Thyroid gland (tissue), 4 donors: ENCODE data around the gene CWC27.

Source experiments
- POLR2A ChIP-seq, 2 donors: fragments of 450-650 bp; IDR thresholded peaks; one replicate each; pipeline ENCODE4 v1.6.1; 2017; ENCODE audit warnings: antibody characterized with exemption in 2 of 2, mild to moderate bottlenecking in 2 of 2, moderate library complexity in 1 of 2
- TF ChIP-seq, protein P1 (sequence below), 6 experiments: fragments of 200-600 bp in 3 of 6; fragments of 450-650 bp in 3 of 6; sonication (generic) in 3 of 6; IDR thresholded peaks; one replicate each; pipeline ENCODE4 v1.5.1; 2016 to 2019; ENCODE audit warnings: antibody characterized with exemption in 6 of 6, mild to moderate bottlenecking in 2 of 6, inconsistent platforms in 1 of 6, moderate library complexity in 1 of 6

- TF ChIP-seq, protein P1, sequence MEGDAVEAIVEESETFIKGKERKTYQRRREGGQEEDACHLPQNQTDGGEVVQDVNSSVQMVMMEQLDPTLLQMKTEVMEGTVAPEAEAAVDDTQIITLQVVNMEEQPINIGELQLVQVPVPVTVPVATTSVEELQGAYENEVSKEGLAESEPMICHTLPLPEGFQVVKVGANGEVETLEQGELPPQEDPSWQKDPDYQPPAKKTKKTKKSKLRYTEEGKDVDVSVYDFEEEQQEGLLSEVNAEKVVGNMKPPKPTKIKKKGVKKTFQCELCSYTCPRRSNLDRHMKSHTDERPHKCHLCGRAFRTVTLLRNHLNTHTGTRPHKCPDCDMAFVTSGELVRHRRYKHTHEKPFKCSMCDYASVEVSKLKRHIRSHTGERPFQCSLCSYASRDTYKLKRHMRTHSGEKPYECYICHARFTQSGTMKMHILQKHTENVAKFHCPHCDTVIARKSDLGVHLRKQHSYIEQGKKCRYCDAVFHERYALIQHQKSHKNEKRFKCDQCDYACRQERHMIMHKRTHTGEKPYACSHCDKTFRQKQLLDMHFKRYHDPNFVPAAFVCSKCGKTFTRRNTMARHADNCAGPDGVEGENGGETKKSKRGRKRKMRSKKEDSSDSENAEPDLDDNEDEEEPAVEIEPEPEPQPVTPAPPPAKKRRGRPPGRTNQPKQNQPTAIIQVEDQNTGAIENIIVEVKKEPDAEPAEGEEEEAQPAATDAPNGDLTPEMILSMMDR (IDR thresholded peaks at IDR 0.05), result no peak
- no peak for TF ChIP-seq POLR2A (IDR thresholded peaks at IDR 0.05)
Observed at GRCh38 chr5:65021527-65022226, 252.9 kb downstream of the CWC27 start.
